ENCODE data around the gene GTF2A1. TPM values are rescaled to one million over a fixed set of nuclear protein-coding genes. Genes with fewer than 3 reads are reported as not detected.

The GTF2A1 gene
- total RNA-seq, 1 donor from 2014 or later: 29.0 TPM

DNA sequence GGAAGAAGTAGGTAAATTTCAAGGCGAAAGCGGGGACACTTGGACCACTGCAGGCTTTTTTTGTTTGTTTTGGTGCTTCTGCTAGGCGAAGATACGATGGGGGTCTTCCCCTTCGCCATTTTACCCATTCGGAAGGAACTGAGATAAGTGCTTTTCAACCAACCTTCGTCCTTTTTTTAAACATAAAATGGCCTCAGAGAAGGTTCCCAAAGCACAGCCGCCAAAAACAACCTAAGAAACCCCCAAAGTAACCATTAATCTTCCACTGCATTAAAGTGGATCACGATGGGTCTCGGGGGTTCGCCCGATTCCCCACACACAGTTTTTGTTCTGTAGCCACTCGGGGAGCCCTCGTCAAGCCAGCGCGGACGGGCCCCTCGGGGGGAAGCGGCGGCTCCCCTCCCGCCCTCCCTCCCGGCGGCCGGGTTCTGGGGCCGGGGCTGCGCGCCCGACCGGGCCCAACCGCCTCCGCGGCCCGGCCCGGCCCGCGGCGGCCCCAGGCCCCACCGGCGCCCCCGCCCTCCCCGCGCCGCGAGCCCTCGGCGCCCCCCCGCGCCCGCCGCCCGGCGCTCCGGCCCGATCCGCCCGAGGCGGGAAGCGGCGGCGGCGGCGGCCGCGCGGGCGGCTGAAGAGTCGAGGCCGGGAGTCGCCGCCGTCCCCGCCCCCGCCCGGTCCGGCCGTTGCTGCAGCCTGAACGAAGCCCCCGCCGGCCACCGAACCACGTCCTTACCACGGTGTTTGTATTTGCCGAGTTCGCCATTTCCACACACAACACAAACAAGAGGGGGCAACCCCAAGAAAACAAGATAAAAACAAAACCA, 790 bp downstream of the GTF2A1 start:
- H3K27ac Mint-ChIP-seq: peak overlapping the region; percentile 100
- TF ChIP-seq, protein P1, sequence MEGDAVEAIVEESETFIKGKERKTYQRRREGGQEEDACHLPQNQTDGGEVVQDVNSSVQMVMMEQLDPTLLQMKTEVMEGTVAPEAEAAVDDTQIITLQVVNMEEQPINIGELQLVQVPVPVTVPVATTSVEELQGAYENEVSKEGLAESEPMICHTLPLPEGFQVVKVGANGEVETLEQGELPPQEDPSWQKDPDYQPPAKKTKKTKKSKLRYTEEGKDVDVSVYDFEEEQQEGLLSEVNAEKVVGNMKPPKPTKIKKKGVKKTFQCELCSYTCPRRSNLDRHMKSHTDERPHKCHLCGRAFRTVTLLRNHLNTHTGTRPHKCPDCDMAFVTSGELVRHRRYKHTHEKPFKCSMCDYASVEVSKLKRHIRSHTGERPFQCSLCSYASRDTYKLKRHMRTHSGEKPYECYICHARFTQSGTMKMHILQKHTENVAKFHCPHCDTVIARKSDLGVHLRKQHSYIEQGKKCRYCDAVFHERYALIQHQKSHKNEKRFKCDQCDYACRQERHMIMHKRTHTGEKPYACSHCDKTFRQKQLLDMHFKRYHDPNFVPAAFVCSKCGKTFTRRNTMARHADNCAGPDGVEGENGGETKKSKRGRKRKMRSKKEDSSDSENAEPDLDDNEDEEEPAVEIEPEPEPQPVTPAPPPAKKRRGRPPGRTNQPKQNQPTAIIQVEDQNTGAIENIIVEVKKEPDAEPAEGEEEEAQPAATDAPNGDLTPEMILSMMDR (IDR thresholded peaks at IDR 0.05; ENCODE audit: unreplicated experiment): no peak
- H3K27me3 Mint-ChIP-seq (ENCODE audit: low read depth): no peaks in the 10 kb centered on the region
- H3K4me1 Mint-ChIP-seq: peaks cover 24% of the 10 kb centered on the region
- peak overlapping the region; percentile 100 for H3K4me3 Mint-ChIP-seq
- peak; percentile 34 to 59 for DNase-seq (ENCODE audit: low spot score in 2 of 2, unreplicated experiment in 2 of 2)
- H3K36me3 Mint-ChIP-seq: peaks cover 8% of the 10 kb centered on the region
- no peaks in the 10 kb centered on the region for H3K9me3 Mint-ChIP-seq

DNA sequence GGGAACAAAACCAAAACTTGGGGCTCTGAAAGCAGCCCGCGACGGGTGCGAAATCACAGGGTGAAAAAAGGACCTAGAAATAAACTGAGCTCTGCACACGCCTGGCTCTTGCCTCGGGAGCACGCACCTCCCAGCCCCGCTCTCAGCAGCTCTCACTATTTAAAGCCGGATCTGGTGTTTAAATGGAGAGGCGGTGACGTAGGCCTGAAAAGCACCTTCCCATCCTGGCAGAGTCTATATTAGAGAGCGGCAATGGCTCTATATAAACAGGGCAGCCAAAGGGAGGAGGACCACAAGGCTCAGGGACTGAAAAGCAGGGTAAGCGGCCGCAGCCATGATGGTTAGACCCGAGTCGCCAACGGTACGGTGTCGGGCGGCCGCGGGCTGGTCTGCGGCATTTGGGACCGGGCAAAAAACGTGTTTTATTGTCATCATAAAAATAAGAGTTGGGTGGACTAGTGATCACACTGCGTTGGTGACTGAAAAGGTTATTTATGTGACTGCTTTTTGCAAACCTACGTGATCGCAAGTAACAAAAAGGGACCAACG, 1.5 kb downstream of the GTF2A1 start:
- Mint-ChIP-seq H3K27ac (peak overlapping the region; percentile 100), H3K4me3 (peak overlapping the region; percentile 100), H3K27me3 (ENCODE audit: low read depth) (no peaks in the 10 kb centered on the region), H3K4me1 (peaks cover 24% of the 10 kb centered on the region), H3K36me3 (peaks cover 11% of the 10 kb centered on the region), H3K9me3 (no peaks in the 10 kb centered on the region)
- DNase-seq (ENCODE audit: low spot score in 2 of 2, unreplicated experiment in 2 of 2): peak; percentile 73 to 87
- TF ChIP-seq, protein P1 (IDR thresholded peaks at IDR 0.05; ENCODE audit: unreplicated experiment): no peak

DNA sequence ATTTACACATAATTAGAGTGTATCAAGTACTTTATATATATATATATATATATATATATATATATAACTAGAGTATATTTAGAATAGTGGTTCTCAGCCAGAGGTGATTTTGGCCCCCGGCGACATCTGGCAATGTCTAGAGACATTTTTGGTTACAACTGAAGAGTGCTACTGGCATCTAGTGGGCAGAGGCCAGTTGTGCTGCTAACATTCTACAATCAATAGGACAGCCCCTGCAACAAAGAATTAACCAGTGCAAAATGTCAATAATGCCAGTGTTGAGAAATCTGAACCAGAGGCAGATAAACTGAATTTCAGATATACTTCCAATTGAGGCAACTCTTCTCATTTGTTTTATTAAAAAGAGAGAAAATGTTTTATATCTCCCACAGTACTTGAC, 8.9 kb downstream of the GTF2A1 start:
- no peaks in the 10 kb centered on the region for H3K4me1 Mint-ChIP-seq
- DNase-seq (ENCODE audit: low spot score in 2 of 2, unreplicated experiment in 2 of 2): no peak
- TF ChIP-seq, protein P1 (IDR thresholded peaks at IDR 0.05; ENCODE audit: unreplicated experiment): no peak
- H3K36me3 Mint-ChIP-seq: peaks cover 34% of the 10 kb centered on the region
- H3K4me3 Mint-ChIP-seq: no peak overlapping the region
- no peak overlapping the region for H3K27ac Mint-ChIP-seq
- H3K27me3 Mint-ChIP-seq (ENCODE audit: low read depth): no peaks in the 10 kb centered on the region
- no peaks in the 10 kb centered on the region for H3K9me3 Mint-ChIP-seq

DNA sequence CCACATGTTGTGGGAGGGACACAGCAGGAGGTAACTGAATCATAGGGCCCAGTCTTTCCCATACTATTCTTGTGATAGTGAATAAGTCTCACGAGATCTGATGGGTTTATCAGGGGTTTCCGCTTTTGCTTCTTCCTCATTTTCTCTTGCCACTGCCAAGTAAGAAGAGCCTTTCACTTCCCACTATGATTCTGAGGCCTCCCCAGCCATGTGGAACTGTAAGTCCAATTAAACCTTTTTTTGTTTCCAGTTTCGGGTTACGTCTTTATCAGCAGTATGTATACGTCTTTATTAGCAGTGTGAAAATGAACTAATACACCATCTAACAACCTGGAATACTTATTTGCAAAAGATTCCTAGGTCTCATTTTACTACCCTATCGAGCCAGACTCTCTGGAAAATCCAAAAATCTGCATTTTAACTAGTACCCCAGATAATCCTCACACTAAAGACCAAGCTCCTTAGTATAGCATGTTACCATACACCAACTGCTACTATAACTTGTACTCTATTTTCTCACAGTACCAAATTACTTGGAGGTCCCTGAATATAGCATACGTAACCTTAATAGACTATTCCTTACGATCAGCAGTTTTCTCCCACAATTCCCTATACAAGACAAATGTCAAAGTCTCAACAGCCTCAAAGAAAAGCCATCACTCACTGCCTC, 11.5 kb downstream of the GTF2A1 start:
- H3K27me3 Mint-ChIP-seq (ENCODE audit: low read depth): no peaks in the 10 kb centered on the region

DNA sequence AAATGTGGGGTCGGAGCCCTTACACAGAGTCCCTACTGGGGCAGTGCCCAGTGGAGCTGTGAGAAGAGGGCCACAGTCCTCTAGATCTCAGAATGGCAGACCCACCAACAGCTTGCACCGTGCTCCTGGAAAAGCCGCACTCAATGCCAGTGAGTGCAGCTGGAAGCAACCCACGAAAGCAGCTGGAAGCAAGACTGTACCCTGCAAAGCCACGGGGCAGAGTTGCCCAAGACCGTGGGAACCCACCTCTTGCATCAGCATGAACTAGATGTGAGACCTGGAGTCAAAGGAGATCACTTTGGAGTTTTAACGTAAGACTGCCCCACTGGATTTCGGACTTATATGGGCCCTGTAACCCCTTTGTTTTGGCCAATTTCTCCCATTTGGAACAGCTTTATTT, 12.3 kb downstream of the GTF2A1 start:
- Mint-ChIP-seq H3K27me3 (ENCODE audit: low read depth) (no peaks in the 10 kb centered on the region), H3K27ac (no peak overlapping the region), H3K4me1 (no peaks in the 10 kb centered on the region), H3K36me3 (peaks cover 41% of the 10 kb centered on the region), H3K4me3 (no peak overlapping the region), H3K9me3 (no peaks in the 10 kb centered on the region)
- DNase-seq (ENCODE audit: low spot score in 2 of 2, unreplicated experiment in 2 of 2): no peak
- TF ChIP-seq, protein P1 (IDR thresholded peaks at IDR 0.05; ENCODE audit: unreplicated experiment): no peak

More for the DNA sequence above, 11.5 kb downstream of the GTF2A1 start:
- H3K36me3 Mint-ChIP-seq: peaks cover 37% of the 10 kb centered on the region
- no peak overlapping the region for H3K27ac Mint-ChIP-seq
- DNase-seq (ENCODE audit: low spot score in 2 of 2, unreplicated experiment in 2 of 2): no peak
- no peak overlapping the region for H3K4me3 Mint-ChIP-seq
- no peaks in the 10 kb centered on the region for H3K4me1 Mint-ChIP-seq
- H3K9me3 Mint-ChIP-seq: no peaks in the 10 kb centered on the region
- TF ChIP-seq, protein P1 (IDR thresholded peaks at IDR 0.05; ENCODE audit: unreplicated experiment): no peak

Measured in mesothelial cell of epicardium (in vitro differentiated cells).